Measurements from ENCODE around the gene NKX6-2.
"Not testable (repeated sequence)": the region's sequence is repeated elsewhere in the genome, so short reads cannot be mapped to it uniquely, and the experiment has no call there.

Gene NKX6-2

DNA sequence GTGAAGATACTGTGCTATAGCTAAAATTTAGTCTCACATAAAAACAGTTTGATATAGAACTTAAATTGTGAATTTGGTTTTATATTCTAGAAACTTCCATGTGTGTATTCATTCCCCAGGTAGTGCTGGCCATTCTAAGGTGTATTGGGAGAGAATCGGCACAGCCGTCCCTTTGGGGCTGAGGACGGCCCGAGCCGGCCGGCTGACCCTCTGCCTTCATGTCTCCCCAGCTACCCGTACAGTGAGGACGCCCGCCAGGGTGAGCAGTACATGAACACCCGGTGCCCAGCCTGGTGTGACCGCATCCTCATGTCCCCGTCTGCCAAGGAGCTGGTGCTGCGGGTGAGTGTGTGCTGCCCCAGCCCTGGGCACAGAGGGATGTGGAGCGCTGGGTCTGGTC lies 8.5 kb downstream of the NKX6-2 start:
- DNase-seq: no peak

- no peak for DNase-seq
These were observed 9.1 kb downstream of the NKX6-2 start for GRCh38 chr10:132776821-132777220.

DNA sequence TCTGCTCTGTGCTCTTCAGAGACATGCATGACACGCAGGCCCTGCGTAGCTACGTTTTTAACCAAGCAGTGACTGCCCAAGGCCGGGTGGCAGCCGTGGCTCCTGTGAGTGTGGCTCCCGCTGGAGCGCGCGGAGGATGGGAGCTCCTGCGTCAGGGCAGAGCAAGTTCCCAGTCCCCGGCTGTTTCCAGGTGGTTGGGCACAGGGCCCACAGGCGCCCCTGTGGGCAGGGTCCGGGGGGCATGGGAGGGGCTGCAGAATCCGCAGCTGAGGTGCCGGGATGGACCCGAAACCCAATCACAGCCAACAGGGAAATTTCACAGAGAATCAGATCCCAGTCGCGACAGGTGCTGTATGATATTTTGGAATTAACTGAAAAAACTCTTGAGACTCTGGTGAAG lies 9.8 kb downstream of the NKX6-2 start:
- no peak for DNase-seq

DNA sequence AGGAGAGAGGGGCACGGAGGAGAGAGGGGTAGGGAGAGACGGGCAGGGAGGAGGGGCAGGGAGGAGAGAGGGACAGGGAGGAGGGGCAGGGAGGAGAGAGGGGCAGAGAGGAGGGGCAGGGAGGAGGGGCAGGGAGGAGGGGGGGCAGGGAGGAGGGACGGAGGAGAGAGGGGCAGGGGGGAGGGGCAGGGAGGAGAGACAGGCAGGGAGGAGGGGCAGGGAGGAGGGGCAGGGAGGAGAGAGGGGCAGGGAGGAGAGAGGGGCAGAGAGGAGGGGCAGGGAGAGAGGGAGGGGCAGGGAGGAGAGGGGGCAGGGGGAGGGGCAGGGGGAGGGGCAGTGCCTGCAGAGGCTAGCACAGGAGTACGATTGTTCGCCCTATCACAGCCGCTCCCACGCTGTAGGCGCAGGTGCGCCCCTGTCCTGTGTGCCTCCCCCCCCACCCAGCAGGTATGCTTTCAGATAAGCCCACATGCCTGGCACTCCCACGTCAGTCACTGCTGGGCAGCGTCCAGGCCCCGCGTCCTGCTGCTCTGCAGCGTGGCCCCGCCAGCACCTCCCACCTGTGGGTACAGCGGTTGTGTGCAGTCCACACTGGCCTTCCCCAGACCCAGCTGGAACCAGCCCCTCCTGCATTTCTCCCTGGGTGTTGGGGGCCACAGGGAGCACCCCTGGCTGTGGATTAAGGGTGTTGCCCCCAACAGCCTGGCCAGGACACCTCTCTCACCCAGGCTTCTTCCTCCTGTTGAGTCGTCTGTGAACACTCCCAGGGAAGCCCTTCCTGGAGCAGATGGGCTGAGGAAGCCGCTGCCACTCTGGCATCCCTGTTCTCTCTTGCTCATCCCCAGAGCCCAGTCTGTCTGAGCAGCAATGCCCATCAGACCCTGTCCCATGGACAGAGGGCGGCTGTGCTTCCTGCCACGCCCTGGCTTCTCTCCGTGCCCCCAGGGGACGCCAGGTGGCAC lies 10.8 kb downstream of the NKX6-2 start:
- no peak for DNase-seq

DNA sequence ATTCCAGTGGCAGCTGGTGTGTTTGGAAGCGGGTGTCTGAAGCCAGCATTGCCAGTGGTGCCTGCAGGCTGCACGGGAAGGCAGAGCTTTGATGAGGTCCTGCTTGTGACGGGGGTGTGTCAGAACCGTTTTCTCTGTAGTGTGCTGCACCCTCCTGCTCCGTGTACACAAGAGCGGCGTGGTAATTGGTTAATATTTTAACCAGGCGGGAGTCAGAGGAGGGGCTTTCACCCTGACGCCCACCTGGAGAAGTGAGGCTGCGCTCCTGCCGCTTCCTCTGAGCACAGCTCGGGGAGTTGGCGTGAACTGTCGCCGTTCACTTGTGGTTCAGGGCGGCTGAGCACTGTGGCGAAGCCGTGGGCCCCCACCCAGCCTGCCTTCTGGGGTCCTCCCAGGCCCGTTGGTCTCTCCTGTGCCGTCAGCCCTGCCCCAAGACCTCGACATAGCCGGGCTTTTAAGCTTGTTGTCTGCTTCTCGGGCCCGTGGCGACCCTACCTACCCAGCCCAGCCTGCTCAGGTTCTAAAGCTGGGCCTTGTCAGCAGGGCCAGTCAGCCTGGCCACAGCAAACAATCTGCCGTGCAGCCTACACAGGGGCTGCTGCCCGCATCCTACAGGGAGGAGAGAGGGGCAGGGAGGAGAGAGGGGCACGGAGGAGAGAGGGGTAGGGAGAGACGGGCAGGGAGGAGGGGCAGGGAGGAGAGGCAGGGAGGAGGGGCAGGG lies 11.6 kb downstream of the NKX6-2 start:
- no peak for DNase-seq

- DNase-seq: not testable (repeated sequence)
These were observed 13.1 kb downstream of the NKX6-2 start for GRCh38 chr10:132772816-132773215.

- no peak for DNase-seq
These were observed 15.6 kb downstream of the NKX6-2 start for GRCh38 chr10:132770061-132771021.

DNA sequence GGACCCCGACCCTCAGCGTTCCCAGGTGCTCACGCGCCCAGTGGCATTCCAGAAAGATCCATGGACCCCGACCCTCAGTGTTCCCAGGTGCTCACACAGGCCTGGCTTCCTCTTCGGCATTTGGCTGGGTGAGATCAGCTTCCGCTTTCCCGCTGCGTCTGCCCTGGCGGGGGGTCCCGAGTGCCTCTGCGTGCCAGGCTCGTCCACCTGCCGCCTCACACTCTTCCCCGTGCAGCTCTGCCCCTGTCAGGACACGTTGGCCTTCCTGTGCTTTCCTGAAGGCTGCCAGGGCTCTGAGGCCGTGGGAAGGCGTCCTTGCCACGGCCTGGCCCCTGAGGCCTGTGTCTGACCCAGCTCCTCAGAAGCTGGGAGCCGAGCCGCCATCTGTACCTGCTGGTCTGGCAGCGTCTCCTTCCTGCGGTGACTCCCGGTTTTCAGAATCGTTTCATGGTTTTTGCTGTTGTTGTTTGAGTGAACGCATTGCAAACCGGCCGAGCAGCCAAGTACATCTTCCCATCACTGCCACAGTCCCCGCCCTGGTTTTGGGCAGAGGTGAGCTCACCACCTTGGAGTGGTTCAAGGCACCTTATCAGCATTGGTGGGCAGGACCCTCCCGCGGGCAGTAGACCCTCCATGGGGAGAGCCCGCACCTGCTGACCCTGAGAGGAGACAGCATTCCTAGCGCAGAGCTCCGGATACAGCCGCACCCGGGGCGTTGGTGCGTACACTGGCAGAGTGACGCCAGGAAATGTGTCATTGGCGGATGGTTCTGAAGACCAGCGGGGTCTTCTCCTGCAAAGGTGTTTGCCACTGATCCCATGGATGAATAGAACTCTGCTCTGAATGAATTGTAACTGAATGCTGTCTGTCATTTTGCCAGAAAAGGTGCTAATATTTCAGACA lies 17.4 kb downstream of the NKX6-2 start:
- no peak for DNase-seq

- no peak for DNase-seq
These were observed 19.7 kb downstream of the NKX6-2 start for GRCh38 chr10:132766291-132766690.

DNA sequence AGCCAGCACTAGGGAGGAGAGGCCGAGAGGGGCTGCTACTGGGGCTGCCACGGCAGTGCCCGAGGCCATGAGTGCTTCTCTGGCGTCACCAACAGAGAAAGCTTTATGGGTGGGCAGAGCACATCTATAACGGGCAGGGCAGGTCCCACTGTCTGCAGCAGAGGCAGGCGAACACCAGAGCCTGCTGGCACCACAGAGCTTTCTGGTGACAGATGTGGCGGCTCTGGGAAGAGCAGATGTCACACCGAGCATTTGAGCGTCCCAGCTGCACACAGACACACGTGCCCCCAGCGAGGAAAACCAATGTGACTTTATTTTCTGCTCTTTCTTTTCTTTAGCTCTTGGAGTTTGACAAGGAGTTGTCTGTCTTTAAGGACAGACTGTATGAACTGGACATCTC lies 20.5 kb downstream of the NKX6-2 start:
- no peak for DNase-seq

GRCh38 chr10:132764108-132764507 lies 21.8 kb downstream of the NKX6-2 start:
- DNase-seq: no peak

DNA sequence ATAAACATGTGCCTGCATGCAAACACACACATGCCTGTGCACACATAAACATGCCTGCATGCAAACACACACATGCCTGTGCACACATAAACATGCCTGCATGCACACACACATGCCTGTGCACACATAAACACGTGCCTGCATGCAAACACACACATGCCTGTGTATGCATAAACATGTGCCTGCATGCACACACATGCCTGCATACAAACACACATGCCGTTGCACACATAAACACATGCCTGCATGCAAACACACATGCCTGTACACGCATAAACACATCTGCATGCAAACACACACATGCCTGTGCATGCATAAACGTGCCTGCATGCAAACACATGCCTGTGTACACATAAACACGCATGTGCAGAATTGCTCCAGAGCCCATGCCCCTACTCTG lies 22.4 kb downstream of the NKX6-2 start:
- DNase-seq: no peak

DNA sequence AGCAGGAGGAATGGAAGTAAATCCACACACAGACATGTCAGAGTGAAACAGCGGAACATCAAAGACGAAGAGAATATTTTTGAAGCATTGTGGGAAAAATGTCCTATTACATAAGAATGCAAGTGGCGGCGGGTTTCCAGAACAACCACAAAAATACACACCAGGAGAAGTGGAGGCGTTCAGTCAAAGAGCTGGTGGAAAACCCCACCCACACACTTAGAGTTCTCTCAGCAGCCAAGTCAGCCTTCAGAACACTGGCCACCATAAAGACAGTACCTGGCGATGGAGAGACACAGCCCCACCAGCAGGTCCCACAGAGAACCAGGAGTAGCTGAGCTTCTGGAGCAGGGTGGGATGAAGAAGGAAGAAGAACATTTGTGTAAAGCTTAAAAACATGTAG lies 23.7 kb downstream of the NKX6-2 start:
- DNase-seq: no peak

GRCh38 chr10:132761395-132762060 lies 24.4 kb downstream of the NKX6-2 start:
- DNase-seq: no peak

GRCh38 chr10:132758865-132759264 lies 27.1 kb downstream of the NKX6-2 start:
- DNase-seq: no peak

GRCh38 chr10:132757171-132757570 lies 28.8 kb downstream of the NKX6-2 start:
- no peak for DNase-seq

DNA sequence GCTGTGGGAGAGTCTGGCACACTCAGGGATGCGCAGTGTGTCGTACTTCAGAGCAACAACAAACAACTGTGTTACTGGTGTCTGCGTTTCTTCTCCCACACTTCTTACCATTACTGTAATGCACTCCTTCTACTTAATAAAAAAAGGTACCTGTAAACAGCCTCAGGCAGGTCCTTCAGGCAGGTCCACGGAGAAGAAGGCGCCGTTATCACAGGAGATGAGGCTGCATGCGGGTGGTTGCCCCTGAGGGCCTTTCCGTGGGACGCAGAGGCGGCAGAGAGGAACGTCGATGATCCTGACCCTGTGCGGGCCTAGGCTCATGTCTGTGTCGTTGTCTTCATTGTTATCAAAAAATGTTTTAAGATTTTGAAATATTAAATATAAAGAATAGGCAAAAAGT lies 29.4 kb downstream of the NKX6-2 start:
- DNase-seq: no peak

DNA sequence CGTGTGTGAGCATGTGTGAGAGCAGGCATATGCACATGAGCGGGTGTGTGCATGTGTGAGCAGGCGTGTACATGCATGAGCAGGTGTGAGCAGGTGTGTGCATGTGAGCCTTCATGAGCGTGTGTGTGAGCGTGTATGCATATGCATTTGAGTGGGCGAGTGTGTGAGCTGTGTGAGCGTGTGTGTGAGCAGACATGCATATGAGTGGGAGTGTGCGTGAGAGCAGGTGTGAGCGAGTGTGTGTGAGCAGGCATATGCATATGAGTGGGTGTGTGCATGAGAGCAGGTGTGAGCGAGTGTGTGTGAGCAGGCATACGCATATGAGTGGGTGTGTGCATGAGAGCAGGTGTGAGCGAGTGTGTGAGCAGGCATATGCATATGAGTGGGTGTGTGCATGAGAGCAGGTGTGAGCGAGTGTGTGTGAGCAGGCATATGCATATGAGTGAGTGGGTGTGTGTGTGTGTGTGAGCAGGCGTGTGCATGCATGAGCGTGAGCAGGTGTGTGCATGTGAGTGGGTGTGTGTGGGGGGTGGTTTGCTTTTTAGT lies 30.7 kb downstream of the NKX6-2 start:
- no peak for DNase-seq

GRCh38 chr10:132754071-132754470 lies 31.9 kb downstream of the NKX6-2 start:
- DNase-seq: no peak

DNA sequence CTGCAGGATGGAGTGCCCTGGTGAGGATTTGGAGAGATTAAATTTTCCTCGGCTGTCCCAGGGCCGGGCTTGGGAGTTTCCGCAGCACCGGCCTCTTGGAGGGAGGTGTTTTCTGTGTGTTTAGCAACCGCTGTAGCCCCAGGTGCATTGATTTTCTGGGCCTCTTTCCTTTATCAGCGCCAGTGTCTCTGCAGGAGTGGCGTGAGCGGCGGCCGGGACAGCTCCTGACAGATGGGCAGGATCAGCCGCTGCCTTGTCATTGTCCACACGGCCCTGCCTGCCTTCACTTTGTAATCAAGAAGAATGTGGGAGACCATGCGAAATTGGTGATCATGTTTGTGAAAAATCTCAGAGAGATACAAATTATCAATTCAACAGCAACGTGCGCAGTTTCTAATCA lies 32.4 kb downstream of the NKX6-2 start:
- no peak for DNase-seq

GRCh38 chr10:132752961-132753360 lies 33.0 kb downstream of the NKX6-2 start:
- DNase-seq: no peak

All from activated CD8-positive, alpha-beta memory T cell treated with anti-CD3 and anti-CD28 coated beads, Interleukin-2, amount 50 U/mL, for 4 hours (primary cell).